HG02642 (cell line): Measurements from ENCODE around the gene LDLRAD3.

ENCODE experiments used
- ATAC-seq: cut with Tn5 transposase; IDR thresholded peaks from one replicate; pipeline ENCODE4 v1.9.1; 2021; ENCODE audit warnings: mild to moderate bottlenecking; ENCODE audit not compliant: unreplicated experiment, poor library complexity

Gene LDLRAD3

GRCh38 chr11:36066891-36067290, 123.0 kb downstream of the LDLRAD3 start:
- ATAC-seq, result no peak

DNA sequence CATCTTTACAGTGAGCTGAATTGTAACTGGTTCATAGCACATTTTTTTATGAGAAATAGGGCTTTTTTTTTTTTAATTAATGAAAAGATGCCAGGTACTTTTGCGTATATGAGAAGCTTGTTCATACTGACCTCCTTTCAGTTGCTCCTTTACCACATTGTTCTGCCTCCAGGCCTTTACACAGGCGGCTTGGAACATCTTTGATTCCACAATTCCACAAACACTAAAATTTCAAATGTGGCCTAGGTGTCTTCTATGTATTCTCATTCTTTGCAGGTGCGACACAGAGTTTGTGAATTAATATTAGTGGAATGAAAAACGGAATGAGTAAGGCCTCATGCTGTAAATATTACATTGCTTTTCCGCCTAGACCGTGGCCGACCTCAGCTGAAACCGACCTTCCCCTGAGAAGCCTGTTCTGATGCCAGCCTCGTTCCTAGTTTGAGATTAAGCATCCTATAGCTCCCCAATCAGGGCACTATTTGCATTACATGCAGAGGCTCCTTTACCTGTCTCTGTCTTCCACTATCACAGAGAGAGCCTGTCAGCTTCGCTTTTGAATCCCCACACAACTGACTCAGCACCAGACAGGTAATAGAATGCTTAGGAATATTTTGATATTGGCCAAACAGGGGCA, 125.8 kb downstream of the LDLRAD3 start:
- no peak for ATAC-seq

DNA sequence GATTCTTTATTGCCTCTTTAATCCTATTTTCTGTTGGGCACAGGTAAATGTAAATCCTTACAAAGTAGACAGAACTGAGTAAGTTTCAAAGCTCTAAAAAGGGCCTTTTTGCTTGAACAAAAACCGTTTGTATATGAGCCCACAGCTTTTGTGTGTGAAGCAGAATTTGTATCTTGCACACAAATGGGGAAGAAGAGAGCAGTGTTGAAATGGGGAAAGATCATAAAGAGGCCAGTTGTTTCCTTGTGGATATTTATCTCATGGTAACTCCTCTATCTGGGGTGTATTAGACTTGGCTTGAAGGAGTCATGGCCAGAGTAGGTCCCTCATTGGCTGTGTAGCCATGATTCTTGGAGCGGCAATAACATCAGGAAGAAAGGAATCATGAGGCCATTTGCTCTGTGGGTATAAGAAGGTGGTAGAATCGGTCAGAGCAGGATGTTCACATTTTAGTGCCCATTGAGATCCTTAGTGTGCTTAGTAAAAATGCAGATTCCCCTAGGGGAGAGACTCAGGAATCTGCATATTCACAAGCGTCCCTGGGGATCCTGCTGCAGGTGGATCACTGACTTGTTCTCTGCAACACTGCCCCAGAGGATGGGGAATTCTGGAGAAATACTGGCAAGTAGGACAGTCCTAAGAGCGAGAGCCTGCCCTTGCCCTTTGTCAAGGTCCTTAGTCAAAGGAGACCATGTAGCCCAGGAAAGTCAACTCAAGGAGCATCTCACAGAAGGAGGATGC, 126.5 kb downstream of the LDLRAD3 start:
- no peak for ATAC-seq

GRCh38 chr11:36070954-36071330, 127.1 kb downstream of the LDLRAD3 start:
- ATAC-seq, result no peak

GRCh38 chr11:36071917-36072500, 128.1 kb downstream of the LDLRAD3 start:
- ATAC-seq, result no peak

- ATAC-seq, result no peak
These were observed 129.7 kb downstream of the LDLRAD3 start for GRCh38 chr11:36073411-36074203.

DNA sequence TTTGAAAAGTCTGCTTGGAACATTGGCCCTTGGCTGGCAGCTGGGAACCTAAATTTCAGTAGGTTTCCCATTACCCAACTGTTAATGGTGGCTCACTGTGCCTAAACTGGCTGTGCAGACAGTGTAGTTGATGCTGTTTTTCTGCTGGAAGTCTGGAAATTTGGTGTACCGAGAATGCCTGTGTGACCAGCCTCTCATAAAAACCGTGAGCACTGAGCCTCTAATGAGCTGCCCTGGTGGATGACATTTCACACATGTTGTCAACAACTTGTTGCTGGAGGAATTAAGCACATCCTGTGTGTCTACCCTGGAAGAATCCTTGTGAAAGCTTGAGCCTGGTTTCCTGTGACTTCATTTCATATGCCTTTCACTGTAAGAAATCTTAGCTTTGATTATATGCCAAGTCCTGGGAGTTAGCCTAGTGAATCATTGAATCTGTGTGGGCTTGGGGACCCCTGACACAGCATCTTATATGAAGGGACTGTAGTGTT, 131.1 kb downstream of the LDLRAD3 start:
- ATAC-seq, result no peak

GRCh38 chr11:36077368-36077767, 133.5 kb downstream of the LDLRAD3 start:
- ATAC-seq, result no peak

GRCh38 chr11:36077886-36078685, 134.2 kb downstream of the LDLRAD3 start:
- no peak for ATAC-seq

GRCh38 chr11:36078686-36079055, 134.8 kb downstream of the LDLRAD3 start:
- ATAC-seq, result no peak

DNA sequence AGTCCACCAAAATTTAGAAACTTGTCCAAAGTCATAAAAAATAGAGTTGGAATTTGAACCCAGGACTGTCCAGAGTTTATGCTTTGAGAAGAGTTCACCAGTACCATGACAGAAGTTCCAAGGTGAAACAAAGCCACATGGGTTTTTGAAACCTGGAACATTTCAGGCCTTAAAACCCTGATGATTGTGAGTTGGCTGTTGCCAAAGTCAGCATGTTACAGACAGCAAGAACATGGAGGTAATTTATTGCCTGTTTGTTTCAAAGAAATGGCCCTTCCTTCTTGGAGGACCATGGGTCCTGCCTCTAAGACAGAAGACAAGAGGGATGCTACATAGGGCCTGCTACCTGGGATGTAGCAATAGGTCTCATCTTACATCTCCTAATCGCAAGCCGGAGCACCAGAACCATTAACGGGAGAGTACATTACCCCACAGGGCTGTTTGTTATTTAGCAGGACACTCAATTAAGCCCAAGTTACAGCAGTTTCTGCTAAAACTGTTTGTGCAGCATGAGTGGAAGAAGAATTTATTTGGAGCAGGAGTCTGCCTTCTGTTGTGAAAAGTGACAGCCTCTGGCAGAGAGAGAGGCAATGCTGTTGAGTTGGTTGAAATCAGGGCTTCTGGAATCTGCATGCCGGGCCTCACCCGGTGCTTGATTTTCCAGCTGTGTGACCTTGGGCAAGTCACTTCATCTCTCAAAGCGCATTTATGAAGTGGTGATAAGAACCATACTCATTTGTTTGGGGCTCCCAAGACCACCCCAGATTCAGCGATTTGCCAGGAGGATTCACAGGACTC, 136.2 kb downstream of the LDLRAD3 start:
- ATAC-seq, result no peak

GRCh38 chr11:36081274-36081945, 137.5 kb downstream of the LDLRAD3 start:
- no peak for ATAC-seq

DNA sequence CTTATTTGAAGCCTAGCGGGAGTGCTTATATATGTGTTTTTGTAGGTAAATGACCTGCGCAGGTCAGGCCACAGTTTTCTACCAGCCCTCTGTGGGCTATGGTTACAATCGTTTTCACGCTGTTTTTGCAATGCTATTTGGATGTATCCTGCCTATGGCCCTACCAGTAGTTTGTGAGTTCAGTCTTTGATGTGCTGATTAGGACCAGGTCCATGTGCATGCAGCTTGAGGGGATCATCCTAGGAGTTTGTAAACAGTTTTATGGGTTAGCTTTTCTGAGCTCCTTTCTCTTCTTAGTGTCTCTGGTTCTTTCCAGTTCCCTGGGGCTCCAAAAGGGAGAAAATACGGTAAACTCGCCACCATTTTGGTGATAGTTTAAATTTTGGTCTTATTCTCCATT, 142.5 kb downstream of the LDLRAD3 start:
- ATAC-seq, result no peak

GRCh38 chr11:36088266-36088972, 144.6 kb downstream of the LDLRAD3 start:
- no peak for ATAC-seq

GRCh38 chr11:36089920-36090319, 146.1 kb downstream of the LDLRAD3 start:
- ATAC-seq, result no peak

DNA sequence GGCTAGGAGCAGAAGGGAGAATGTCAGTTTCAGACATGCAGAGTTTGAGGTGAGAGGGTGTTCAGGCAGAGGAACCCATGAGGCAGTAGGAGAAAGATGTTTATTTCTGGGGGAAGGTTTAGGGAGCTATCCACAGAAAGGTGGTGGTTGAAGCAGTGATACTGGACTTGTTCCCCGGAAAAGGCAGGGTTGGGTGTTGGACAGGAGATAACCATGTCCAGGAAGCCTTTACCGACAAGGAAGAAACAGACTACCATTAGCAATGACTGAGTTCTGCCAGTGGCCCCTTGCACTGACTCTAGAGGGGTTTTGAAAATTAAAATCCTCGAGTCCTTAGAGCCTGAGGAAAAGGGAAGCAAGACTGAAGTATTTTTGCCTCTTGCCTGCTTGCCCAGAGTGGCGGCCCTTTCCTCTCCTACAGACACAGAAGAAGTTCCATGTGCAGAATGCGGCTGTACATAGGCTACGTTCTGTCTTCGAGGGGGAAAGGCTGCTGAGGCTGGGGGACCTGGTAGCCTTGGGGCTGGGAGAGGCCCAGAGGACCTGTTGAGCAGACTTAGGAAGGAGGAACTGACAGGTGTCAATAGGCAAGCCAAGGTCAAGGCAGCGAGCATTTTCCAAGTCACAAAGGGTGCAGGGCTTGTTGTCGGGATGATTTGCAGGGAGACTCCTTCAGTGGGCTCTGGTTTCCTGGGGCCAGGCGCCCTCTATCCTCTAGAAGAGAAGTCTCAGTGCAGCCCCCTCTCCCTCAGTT, 146.7 kb downstream of the LDLRAD3 start:
- ATAC-seq, result no peak

DNA sequence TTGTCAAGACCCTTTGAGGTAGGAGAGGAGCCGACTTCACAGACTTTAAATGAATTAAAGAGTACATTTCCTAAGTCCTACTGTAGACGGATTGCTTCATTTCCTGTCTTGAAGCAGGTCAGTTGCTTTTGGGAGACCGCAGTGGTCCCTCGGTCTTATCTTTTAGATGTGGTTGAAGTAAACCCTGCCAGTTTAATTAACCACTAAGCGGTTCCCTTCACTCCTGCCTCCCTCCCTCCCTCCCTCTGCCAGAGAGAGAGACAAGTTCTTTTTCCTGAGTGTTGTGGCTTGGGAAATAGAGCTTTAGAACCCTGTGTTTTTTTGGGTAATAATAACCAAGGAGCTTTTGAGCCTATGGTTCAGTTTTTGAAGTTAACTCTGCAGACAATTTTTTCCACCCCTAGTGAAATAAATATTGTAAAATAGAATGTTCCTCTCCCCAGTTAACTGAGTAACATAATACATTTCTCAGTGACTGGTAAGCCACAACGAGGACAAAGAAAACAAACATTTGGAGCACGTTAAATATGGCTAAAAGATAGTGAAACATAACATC, 147.5 kb downstream of the LDLRAD3 start:
- no peak for ATAC-seq
